HG03342 (cell line): ENCODE results near the gene SLC36A2.
"Not testable (repeated sequence)": the region's sequence is repeated elsewhere in the genome, so short reads cannot be mapped to it uniquely, and the experiment has no call there.

Experiments used
- ATAC-seq: cut with Tn5 transposase; IDR thresholded peaks from one replicate; pipeline ENCODE4 v1.9.1; 2021; ENCODE audit warnings: mild to moderate bottlenecking, moderate library complexity; ENCODE audit not compliant: unreplicated experiment

The SLC36A2 gene

GRCh38 chr5:151327585-151327984 is 19.8 kb downstream of the SLC36A2 start:
- ATAC-seq = no peak

GRCh38 chr5:151326266-151326665 is 21.1 kb downstream of the SLC36A2 start:
- no peak for ATAC-seq

- no peak for ATAC-seq
These were observed 26.9 kb downstream of the SLC36A2 start for GRCh38 chr5:151320481-151320880.

GRCh38 chr5:151318850-151319732 is 28.3 kb downstream of the SLC36A2 start:
- ATAC-seq = peak; percentile 70

- ATAC-seq = no peak
These were observed 29.5 kb downstream of the SLC36A2 start for GRCh38 chr5:151317871-151318270.

- ATAC-seq = peak; percentile 76
These were observed 31.3 kb downstream of the SLC36A2 start for GRCh38 chr5:151315998-151316597.

- no peak for ATAC-seq
These were observed 34.0 kb downstream of the SLC36A2 start for GRCh38 chr5:151313357-151313756.

GRCh38 chr5:151312756-151313324 is 34.5 kb downstream of the SLC36A2 start:
- no peak for ATAC-seq

GRCh38 chr5:151310932-151311331 is 36.4 kb downstream of the SLC36A2 start:
- no peak for ATAC-seq

- ATAC-seq = not testable (repeated sequence)
These were observed 37.5 kb downstream of the SLC36A2 start for GRCh38 chr5:151309821-151310220.

GRCh38 chr5:151309266-151309665 is 38.1 kb downstream of the SLC36A2 start:
- not testable (repeated sequence) for ATAC-seq

- no peak for ATAC-seq
These were observed 43.7 kb downstream of the SLC36A2 start, which contains the start of gene SLC36A3 for GRCh38 chr5:151303666-151304065. Gene SLC36A3 (minus strand): TSS chr5:151303766. CDS start chr5:151303354, 412 bp downstream.

- ATAC-seq = peak; percentile 84
These were observed 49.1 kb downstream of the SLC36A2 start for GRCh38 chr5:151298063-151298855.

- ATAC-seq = no peak
These were observed 50.4 kb downstream of the SLC36A2 start for GRCh38 chr5:151296974-151297373.

GRCh38 chr5:151296478-151296830 is 50.9 kb downstream of the SLC36A2 start:
- ATAC-seq = no peak

- ATAC-seq = no peak
These were observed 51.4 kb downstream of the SLC36A2 start for GRCh38 chr5:151295791-151296477.

GRCh38 chr5:151295138-151295537 is 52.2 kb downstream of the SLC36A2 start:
- ATAC-seq = no peak

GRCh38 chr5:151293624-151294023 is 53.7 kb downstream of the SLC36A2 start:
- ATAC-seq = no peak

- no peak for ATAC-seq
These were observed 59.2 kb downstream of the SLC36A2 start for GRCh38 chr5:151288180-151288579.

GRCh38 chr5:151286246-151286645 is 61.1 kb downstream of the SLC36A2 start:
- ATAC-seq = no peak
